LNCaP clone FGC (cell line): ENCODE results near the gene IMP3.

Experiments
- DNase-seq: peaks from one replicate; pipeline ENCODE4 v3.0.0-alpha.2; 2011; ENCODE audit warnings: low read depth
- H3K4me3 ChIP-seq: 2 replicates; pipeline ENCODE4 v1.5.1; 2011; ENCODE audit warnings: mild to moderate bottlenecking, low read depth, low read length, control low read depth
- CTCF ChIP-seq: IDR thresholded peaks from 2 replicates; pipeline ENCODE4 v1.5.1; 2012; ENCODE audit warnings: mild to moderate bottlenecking; ENCODE audit not compliant: control insufficient read depth, insufficient read depth; ENCODE audit errors: extremely low read depth

The IMP3 gene

DNA sequence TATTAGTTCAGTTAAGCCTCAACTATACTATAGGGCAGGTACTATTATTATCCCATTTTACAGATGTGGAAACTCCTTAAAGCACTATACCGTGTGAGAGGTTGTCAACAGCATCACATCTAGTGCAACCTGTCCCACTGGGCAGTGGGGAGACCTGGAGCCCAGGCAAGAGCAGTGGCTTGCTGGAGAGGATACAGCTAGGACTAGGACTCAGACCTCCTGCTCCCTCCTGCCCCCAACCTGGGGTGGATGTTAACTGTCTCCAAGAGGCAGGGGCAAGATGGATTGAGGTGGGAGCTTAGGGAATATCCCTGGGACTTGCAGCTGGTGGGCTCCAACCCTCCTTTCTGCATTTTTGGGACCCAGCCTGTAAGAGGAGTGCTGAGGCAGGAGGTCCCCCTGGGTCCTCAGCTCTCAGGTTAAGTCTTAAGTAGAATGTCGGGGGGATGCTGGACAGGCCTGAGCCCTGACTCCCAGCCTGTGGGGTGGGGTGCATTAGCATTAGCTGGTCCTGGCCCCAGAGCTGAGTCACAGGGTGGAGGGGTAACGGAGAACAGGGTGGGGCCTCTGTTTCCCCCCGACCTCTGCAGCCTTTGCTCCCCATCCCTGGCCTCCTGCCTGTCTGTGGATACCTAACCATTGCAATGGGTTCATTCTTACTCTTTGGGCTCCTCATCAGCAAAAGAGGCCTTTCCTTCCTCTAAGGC, 14.3 kb upstream of the IMP3 start:
- H3K4me3 ChIP-seq, result no peak overlapping the region
- no peak for TF ChIP-seq CTCF
- no peak for DNase-seq

DNA sequence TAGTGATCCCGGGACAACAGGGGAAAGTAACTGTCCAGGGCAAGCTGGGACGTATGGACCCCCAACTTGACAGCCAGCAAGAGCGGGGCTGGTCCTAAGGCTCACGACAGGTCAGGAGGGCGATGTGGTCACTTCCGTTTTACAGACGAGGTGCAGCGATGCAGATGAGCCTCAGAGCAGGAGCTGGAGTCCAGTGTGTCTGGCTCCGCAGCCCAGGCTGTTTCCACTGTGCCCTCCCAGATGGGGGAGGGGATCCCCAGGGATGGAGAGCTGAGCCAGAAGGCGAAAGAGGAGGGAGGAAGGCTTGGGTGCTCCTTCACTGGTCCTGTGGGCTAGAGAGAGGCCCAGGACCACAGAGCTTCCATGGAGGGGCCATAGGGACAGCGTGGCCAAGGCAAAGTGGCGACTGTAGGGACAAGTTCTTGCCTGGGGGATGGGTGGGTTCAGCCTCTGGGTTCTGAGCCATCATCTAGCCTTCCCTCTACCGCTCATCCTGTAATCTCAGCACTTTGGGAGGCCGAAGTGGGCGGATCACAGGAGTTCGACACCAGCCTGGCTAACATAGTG, 13.4 kb upstream of the IMP3 start:
- no peak for TF ChIP-seq CTCF
- no peak overlapping the region for H3K4me3 ChIP-seq
- DNase-seq, result no peak

- H3K4me3 ChIP-seq, result no peak overlapping the region
- TF ChIP-seq CTCF, result no peak
- DNase-seq, result no peak
Measured at GRCh38 chr15:75651810-75652543, 12.0 kb upstream of the IMP3 start.

GRCh38 chr15:75650908-75651809, 11.1 kb upstream of the IMP3 start:
- DNase-seq, result no peak
- no peak for TF ChIP-seq CTCF
- no peak overlapping the region for H3K4me3 ChIP-seq

- DNase-seq, result no peak
- H3K4me3 ChIP-seq, result no peak overlapping the region
- TF ChIP-seq CTCF, result no peak
Measured at GRCh38 chr15:75649848-75650247, 9.8 kb upstream of the IMP3 start.

DNA sequence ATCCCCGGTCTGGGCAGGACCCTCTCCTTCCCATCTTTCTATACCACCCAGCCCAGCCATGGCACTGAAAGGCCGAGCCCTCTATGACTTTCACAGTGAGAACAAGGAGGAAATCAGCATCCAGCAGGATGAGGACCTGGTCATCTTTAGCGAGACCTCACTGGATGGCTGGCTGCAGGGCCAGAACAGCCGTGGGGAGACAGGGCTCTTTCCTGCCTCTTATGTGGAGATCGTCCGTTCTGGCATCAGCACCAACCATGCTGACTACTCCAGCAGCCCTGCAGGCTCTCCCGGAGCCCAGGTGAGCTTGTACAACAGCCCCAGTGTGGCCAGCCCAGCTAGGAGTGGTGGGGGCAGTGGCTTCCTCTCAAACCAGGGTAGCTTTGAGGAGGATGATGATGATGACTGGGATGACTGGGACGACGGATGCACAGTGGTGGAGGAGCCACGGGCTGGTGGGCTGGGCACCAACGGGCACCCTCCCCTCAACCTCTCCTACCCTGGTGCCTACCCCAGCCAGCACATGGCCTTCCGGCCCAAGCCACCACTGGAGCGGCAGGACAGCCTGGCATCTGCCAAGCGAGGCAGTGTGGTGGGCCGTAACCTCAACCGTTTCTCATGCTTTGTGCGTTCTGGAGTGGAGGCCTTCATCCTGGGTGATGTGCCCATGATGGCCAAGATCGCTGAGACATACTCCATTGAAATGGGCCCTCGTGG, 9.2 kb upstream of the IMP3 start:
- TF ChIP-seq CTCF, result no peak
- peak overlapping the region; percentile 91 for H3K4me3 ChIP-seq

More for the DNA sequence above, 9.2 kb upstream of the IMP3 start:
- DNase-seq, result no peak
